PC-9 (cell line): ENCODE measurements around the gene NUP214.
"Not testable (repeated sequence)": the region's sequence is repeated elsewhere in the genome, so short reads cannot be mapped to it uniquely, and the experiment has no call there.

Experiments
- CTCF ChIP-seq: fragments of 200-600 bp; sonication (generic); conservative IDR thresholded peaks from 2 replicates; pipeline ENCODE4 v1.6.1; 2017; ENCODE audit warnings: mixed run types, antibody characterized with exemption, mild to moderate bottlenecking, moderate library complexity
- EZH2 ChIP-seq: fragments of 200-600 bp; sonication (generic); IDR thresholded peaks from 2 replicates; pipeline ENCODE4 v1.8.0; 2017; ENCODE audit warnings: antibody characterized with exemption, low read depth

DNA sequence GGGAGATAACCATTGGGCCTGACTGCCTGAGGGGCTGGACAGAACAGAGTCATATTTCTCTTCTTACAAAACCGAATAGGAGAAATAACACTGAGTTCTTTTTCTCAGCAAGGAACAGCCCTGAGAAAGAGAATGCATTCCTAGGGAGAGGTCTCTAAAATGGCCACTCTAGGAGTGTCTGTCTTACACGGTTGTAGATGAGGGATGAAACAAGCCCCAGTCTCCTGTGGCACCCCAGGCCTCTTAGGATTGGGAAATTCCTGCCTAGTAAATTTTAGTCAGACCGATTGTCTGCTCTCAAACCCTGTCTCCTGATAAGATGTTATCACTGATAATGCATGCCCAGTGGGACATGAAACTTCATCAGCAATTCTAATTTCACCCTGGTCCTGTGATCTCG is 86.5 kb downstream of the NUP214 start:
- not testable (repeated sequence) for TF ChIP-seq CTCF, EZH2
